H1 (cell line): ENCODE measurements around the gene MED10. TPM values are rescaled to one million over a fixed set of nuclear protein-coding genes. Genes with fewer than 3 reads are reported as not detected.

Experiments
- GABPA ChIP-seq: IDR thresholded peaks from 2 replicates; pipeline ENCODE4 v1.6.1; 2011; ENCODE audit warnings: mild to moderate bottlenecking, low read length, moderate library complexity, borderline replicate concordance; ENCODE audit not compliant: insufficient read depth
- HDAC6 ChIP-seq: IDR thresholded peaks from one replicate; pipeline ENCODE4 v1.7.1; 2012; ENCODE audit warnings: low read depth, mild to moderate bottlenecking, inconsistent platforms, low read length, moderate library complexity
- KDM4A ChIP-seq: IDR thresholded peaks from one replicate; pipeline ENCODE4 v1.7.1; 2012; ENCODE audit warnings: low read depth, mild to moderate bottlenecking, moderate library complexity, low read length, inconsistent platforms; ENCODE audit not compliant: severe bottlenecking
- polyA plus RNA-seq, 7 experiments: library from polyadenylated mRNA; depleted of rRNA in 3 of 7; stranded (reverse) in 5 of 7; unstranded in 2 of 7; fragments of >200 nt in 5 of 7; fragments of 200-250 nt in 2 of 7; gene quantifications; 1 replicate in 5 of 7; 2 replicates in 1 of 7; 4 replicates in 1 of 7; pipeline versions ENCODE4 v1.2.1 to v1.2.3, GENCODE V29; 2011 to 2013; ENCODE audit warnings: missing spikeins in 2 of 7, mixed read lengths in 2 of 7
- total RNA-seq: library from RNA; stranded (reverse); fragmentation: NEBNext Ultra II Directional; extraction: Animal tissue kit (Norgen Biotek cat#: 25700); gene quantifications from 2 replicates; pipeline ENCODE4 v1.2.1, GENCODE V29; 2021
- TF ChIP-seq, protein P1 (sequence below): IDR thresholded peaks from 2 replicates; pipeline ENCODE4 v1.6.1; 2012; ENCODE audit warnings: low read length, inconsistent platforms
- TF ChIP-seq, protein P2 (sequence below): IDR thresholded peaks from 2 replicates; pipeline ENCODE4 v1.6.1; 2011; ENCODE audit warnings: low read depth, mild to moderate bottlenecking, low read length; ENCODE audit not compliant: insufficient read depth

Gene MED10
- total and polyA plus RNA-seq, 2 of the 8 experiments (the other 6 are each of a cell fraction or from before 2014, with no cell fraction given): 20.1 to 23.2 TPM

- TF ChIP-seq HDAC6 (no peak), GABPA (no peak), KDM4A (no peak)
- TF ChIP-seq, protein P1, sequence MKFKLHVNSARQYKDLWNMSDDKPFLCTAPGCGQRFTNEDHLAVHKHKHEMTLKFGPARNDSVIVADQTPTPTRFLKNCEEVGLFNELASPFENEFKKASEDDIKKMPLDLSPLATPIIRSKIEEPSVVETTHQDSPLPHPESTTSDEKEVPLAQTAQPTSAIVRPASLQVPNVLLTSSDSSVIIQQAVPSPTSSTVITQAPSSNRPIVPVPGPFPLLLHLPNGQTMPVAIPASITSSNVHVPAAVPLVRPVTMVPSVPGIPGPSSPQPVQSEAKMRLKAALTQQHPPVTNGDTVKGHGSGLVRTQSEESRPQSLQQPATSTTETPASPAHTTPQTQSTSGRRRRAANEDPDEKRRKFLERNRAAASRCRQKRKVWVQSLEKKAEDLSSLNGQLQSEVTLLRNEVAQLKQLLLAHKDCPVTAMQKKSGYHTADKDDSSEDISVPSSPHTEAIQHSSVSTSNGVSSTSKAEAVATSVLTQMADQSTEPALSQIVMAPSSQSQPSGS: no peak
- TF ChIP-seq, protein P2, sequence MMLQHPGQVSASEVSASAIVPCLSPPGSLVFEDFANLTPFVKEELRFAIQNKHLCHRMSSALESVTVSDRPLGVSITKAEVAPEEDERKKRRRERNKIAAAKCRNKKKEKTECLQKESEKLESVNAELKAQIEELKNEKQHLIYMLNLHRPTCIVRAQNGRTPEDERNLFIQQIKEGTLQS: no peak
- TF ChIP-seq, all 59 proteins: peak for 0
These were observed 41.0 kb upstream of the MED10 start (continued) for GRCh38 chr5:6419340-6419852.
